DLD1 (cell line): Measurements from ENCODE around the gene ZDHHC14.

Experiments
- in situ Hi-C: cut with HindIII; loops from 2 replicates; pipeline ENCODE4 v1.10.0; 2017; ENCODE audit warnings: low sequenced_read_pairs

Gene ZDHHC14

GRCh38 chr6:157436944-157437336 lies 56.0 kb downstream of the ZDHHC14 start:
- in situ Hi-C loops: no loop called here

DNA sequence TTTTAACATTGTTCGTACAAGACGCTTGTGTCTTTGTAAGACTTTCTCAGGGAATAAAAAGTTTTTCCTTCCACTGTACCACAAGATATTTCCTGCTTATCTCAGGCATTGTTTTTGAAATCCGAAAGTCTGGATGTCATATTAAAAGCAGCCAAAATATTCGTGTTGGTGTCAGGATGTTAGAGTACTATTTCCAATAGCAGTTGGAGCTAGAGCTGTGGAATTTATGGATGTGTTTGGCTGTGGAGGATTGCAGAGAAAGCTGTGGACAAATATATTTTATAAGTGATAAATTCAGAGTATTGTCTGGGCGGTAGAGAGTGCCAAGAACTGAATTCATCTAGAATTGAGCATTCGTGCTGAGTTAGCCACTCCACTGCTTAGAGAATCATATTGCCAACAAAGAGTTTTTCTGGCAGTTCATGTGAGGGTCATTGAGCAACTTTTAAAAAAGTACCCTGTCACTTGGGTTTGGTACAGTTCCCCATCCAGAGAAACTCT lies 57.7 kb downstream of the ZDHHC14 start:
- in situ Hi-C loops: no loop called here

- in situ Hi-C loops: no loop called here
Measured at GRCh38 chr6:157440171-157440570, 59.2 kb downstream of the ZDHHC14 start.

DNA sequence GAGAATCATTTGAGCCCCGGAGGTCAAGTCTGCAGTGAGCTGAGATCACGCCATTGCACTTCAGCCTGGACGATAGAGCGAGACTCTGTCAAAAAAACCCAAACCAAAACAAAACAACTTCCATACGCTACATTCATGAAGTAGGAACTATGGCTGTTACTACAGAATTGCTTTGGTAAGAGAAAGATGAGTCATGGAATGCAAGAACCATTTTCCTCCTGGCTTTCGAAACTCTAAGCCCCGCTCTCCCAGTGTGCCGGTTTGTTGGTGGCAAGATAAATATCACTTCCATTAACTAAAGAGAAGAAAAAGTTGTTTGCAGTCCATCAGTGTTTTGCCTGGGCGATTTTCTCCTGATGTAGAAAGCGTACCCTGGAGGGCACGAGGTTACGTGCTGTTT lies 61.3 kb downstream of the ZDHHC14 start:
- in situ Hi-C loops: no loop called here

DNA sequence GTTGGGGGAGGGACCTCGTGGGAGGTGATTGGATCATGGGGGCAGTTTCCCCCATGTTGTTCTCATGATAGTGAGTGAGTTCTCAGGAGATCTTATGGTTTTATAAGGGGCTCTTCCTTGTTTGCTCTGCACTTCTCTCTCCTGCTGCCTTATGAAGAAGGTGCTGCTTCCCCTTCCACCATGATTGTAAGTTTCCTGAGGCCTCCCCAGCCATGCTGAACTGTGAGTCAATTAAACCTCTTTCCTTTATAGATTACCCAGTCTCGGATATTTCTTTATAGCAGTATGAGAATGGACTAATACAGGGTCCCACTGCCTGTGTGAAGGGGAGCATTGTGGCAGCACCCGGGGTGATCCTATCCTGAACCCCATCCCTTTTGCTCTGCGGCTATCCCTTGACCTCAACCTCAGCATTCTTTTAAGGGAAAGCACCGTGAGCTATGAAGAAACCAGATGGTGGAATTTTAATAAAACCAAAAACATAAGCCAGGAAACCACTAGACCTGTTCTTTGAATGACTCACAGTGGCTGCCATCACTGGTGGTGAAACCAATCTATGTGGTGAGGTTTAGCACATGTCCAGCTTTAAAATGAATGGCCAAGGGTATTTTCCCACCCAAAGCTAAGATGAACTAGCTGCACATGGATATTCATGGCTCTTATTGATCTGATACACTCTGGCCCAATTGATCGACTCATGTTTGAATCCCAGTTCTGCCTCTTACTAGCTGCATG lies 62.2 kb downstream of the ZDHHC14 start:
- in situ Hi-C loops: no loop called here

DNA sequence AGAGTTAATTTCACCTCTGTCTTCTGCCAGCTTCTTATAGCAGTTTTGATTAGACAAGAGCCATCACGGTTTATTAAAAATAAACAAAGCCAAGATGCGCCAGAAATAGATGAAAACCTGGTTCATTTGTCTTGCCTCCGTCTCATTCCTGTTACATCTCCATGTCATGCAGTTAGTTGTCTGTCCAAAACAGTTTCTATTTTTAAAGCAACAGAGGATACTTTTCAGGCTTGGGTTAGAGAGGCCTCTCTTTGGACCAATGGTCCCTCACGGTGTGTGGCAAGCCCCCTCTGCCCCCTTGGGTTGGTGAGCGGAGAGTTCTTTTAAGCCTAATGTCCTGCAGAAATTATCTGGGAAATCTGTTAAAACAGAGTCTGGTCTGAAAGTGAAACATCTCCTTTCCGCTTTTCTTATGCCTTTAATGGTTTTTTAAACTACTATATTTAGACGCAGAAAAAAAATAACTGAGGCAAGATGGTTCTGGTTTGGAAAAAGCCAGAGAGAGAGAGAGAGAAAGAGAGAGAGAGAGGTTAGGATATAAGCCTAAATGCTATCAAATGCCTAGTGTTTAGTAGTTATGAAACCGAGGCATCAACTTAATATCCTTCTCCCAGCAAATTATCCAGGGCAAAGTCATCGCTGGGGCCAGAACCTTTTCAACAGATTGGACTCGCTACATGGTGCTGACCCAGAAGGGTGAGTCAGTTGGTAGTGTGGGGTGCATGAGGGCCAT lies 64.5 kb downstream of the ZDHHC14 start:
- in situ Hi-C loops: no loop called here

DNA sequence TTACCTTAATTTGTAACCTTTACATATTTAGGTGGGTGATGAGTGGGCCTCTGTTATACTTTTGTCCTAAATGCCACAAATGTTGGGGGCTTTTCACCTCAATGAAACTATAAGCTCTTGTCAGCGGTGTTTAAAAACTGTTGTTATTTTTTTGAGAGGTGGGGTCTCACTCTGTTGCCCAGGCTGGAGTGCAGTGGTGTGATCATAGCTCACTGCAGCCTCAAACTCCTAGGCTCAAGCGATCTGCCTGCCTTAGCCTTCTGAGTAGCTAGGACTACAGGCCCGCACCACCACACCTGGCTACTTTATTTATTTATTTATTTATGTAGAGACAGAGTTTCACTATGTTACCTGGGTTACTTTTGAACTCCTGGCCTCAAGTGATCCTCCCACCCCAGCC lies 66.7 kb downstream of the ZDHHC14 start:
- in situ Hi-C loops: no loop called here

GRCh38 chr6:157449610-157450009 lies 68.6 kb downstream of the ZDHHC14 start:
- in situ Hi-C loops: no loop called here

DNA sequence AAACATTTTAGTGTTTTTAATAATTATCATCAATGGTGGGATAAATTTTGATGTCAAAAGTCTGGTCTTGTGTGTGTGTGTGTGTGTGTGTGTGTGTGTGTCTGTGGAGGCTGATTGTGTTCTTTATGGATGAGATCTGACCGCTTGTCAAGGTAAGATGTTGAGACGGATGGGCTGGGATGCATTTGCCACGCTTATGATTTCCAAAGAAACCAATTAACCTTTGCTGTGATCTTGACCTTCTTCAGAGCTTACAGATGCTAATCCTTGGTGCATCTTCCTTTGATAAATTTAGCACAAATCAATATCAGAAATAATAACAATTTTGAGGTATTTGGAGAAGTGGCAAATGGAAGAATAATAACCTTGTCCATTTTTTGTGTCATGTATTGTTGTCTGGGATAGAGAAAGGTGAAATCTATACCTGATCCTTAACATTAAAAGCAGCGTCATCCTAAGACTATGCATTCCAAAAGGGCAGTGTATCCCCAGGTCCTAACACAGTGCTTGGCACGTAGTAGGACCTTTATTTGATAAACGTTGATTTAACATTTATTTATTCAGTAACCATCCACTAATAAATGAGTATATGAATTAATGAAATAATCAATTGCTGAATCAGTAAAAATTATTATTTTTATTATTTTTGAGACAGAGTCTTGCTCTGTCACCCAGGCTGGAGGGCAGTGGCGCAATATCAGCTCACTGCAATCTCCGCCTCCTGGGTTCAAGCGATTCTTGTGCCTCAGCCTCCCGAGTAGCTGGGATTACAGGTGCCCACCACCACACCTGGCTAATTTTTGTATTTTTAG lies 70.1 kb downstream of the ZDHHC14 start:
- in situ Hi-C loops: no loop called here

GRCh38 chr6:157452096-157452495 lies 71.1 kb downstream of the ZDHHC14 start:
- in situ Hi-C loops: no loop called here

GRCh38 chr6:157453131-157453530 lies 72.1 kb downstream of the ZDHHC14 start:
- in situ Hi-C loops: no loop called here

GRCh38 chr6:157453978-157454377 lies 73.0 kb downstream of the ZDHHC14 start:
- in situ Hi-C loops: no loop called here

GRCh38 chr6:157454762-157455714 lies 74.0 kb downstream of the ZDHHC14 start:
- in situ Hi-C loops: no loop called here

- in situ Hi-C loops: no loop called here
Measured at GRCh38 chr6:157455731-157456523, 74.9 kb downstream of the ZDHHC14 start.

GRCh38 chr6:157456524-157456829 lies 75.5 kb downstream of the ZDHHC14 start:
- in situ Hi-C loops: no loop called here

DNA sequence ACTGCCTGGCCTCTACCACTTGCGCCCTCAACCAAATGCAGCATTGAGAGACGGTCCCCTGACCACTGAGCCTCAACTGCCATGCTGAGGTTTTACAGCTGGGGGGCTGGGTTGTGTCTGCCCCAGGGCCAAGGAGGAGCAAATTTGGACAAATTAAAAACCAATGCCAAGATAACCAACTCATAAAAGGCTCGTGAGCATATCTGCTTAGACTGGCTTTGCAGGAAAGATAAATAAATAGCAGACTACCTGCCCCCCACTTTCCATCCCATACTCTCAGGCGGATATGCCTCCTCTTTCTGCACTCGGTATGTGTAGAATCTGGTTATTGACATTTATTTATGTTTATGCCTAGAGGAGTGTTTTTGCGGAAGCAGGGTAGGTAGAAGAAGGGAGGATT lies 76.8 kb downstream of the ZDHHC14 start:
- in situ Hi-C loops: no loop called here

DNA sequence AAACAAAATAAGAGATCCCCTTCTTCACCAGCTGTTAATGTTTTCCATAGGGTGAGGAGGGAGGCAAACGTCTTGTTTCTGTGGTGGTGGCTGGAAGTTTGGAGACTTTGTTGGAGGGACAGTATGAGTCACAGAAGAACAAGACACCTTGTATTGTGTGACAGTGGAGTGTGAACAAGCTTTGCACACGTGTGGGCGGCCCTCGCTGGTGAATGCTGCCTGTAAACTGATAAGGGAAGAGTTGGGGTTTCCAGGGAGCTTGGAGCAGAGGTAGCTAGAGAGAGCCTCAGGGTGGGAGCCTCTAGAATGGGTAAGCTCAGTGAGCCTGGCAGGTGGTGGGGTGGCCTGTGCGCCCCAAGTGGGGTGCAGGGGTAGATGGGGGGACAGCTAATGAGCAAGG lies 78.3 kb downstream of the ZDHHC14 start:
- in situ Hi-C loops: no loop called here

DNA sequence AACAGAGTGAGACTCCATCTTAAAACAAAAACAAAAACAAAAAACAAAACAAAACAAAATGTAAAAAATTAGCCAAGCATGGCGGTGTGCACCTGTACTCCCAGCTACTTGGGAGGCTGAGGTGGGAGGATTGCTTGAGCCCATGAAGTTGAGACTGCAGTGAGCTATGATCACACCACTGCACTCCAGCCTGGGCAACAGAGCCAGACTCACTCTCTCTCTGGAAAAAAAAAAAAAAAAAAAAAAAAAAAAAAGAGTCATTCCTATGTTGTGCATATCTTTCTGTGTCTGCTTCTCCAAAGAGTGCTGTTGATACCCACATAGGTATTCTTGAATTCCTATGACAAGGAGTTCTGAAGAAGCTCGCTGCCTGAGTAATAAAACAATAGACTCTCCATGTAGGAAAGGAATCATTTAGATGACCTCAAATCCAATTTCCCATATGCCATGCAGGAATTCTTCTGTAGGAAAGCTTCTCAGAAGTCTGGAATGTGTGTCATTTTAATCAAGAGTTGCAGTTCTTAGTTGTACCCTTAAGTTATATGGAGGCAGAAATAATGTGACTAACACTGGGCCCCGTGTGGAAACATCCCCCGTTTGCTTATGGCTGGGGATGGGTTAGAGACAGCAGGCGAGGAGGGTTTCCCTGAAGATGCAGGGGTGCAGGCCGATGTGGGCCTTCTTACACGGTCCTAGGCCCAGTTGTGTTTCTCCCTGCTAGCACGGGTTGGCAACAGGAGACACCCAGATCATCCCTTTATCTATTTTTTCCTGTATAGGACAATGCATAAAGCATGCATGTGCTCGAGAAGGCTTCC lies 79.4 kb downstream of the ZDHHC14 start:
- in situ Hi-C loops: no loop called here
